Mucosa of stomach (tissue), 1 donor: Measurements from ENCODE around the gene GTPBP10.

ENCODE experiments used
- H3K27me3 ChIP-seq: one replicate; pipeline ENCODE4 v1.7.0; 2013; ENCODE audit warnings: mild to moderate bottlenecking, low read length; ENCODE audit not compliant: control insufficient read depth, insufficient read depth
- H3K36me3 ChIP-seq: one replicate; pipeline ENCODE4 v1.7.0; 2013; ENCODE audit warnings: low read length; ENCODE audit not compliant: control insufficient read depth, insufficient read depth
- H3K4me1 ChIP-seq: one replicate; pipeline ENCODE4 v1.7.0; 2013; ENCODE audit warnings: mild to moderate bottlenecking, low read length; ENCODE audit not compliant: control insufficient read depth, insufficient read depth
- H3K4me3 ChIP-seq: one replicate; pipeline ENCODE4 v1.7.0; 2013; ENCODE audit warnings: low read length
- H3K9ac ChIP-seq: one replicate; pipeline ENCODE4 v1.7.0; 2013; ENCODE audit warnings: mild to moderate bottlenecking, low read length, moderate library complexity
- H3K9me3 ChIP-seq: one replicate; pipeline ENCODE4 v1.7.0; 2013; ENCODE audit warnings: mild to moderate bottlenecking, low read length, moderate library complexity; ENCODE audit not compliant: control insufficient read depth
- donor health status: Pancreatic carcinoma.

The GTPBP10 gene

GRCh38 chr7:90346336-90347125 lies at the start of gene GTPBP10:
GTPBP10 (plus strand) TSS chr7:90346716; CDS start chr7:90346742, 26 bp downstream.
- Histone ChIP-seq H3K36me3 (no peaks in the 10 kb centered on the region), H3K4me3 (peak within 1 kb of the TSS; percentile 94), H3K4me1 (peaks cover 16% of the 10 kb centered on the region), H3K27me3 (no peaks in the 10 kb centered on the region), H3K9me3 (no peaks in the 10 kb centered on the region), H3K9ac (peak within 1 kb of the TSS; percentile 100)

DNA sequence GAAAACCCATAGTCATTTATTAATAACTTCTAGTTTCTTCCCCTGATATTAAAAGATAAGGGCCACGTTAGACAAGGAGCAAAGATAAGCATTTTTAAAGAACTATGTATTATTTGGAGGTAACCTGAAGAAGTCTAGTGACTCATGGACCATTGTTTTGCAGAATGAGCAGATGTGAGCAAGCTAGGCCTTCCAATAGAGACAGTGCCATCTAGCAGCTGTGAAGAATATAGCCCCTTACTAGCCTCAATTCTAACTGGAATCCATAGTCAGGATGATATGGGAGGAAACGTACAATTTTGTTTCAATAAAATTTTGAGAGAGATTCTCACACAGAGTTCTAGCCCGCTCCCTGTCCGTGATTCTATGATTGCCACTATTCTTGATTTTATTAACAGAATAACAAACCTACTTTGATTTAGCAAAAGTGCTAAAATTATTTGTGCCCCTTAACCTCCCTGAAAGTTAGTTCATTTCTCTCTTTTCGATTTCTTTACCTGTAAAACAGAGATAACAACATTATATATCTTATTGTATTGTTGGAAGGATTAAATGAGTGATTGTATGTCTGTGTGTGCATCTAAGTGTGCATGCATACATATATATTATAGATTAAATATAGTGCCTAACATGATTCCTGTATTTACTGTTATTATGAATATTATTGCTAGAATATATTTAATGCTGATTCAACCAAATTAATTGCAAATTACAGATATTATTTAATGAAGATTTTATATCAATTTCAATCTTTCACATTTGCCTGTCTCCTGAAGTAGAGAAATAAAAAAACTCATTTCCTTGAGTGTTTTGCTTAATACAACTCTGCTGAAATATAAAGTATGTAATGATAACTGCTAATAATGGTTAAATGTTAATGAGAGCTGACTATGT lies 48.1 kb upstream of the GTPBP10 start:
- Histone ChIP-seq H3K9me3 (no peaks in the 10 kb centered on the region), H3K9ac (no peak overlapping the region), H3K36me3 (no peaks in the 10 kb centered on the region), H3K27me3 (no peaks in the 10 kb centered on the region), H3K4me1 (no peaks in the 10 kb centered on the region), H3K4me3 (no peak overlapping the region)

DNA sequence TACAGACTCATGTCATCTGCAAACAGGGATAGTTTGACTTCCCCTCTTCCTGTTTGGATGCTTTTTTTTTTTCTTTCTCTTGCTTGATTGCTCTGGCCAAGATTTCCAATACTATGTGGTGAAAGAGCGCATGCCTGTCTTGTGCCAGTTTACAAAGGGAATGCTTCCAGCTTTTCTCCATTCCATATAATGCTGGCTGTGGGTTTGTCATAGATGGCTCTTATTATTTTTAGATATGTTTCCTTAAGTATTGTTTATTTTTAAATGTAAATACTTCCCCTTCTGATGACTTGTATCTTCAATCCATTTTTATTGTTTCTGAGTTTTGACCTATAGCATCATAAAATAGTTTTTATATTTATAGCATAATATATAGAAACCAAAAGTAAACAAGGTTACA lies 43.3 kb upstream of the GTPBP10 start:
- no peak overlapping the region for H3K9ac ChIP-seq
- H3K9me3 ChIP-seq, result no peaks in the 10 kb centered on the region
- H3K4me1 ChIP-seq, result no peaks in the 10 kb centered on the region
- H3K36me3 ChIP-seq, result no peaks in the 10 kb centered on the region
- no peaks in the 10 kb centered on the region for H3K27me3 ChIP-seq
- H3K4me3 ChIP-seq, result no peak overlapping the region

GRCh38 chr7:90309872-90310271 lies 36.6 kb upstream of the GTPBP10 start:
- H3K36me3 ChIP-seq, result no peaks in the 10 kb centered on the region
- no peak overlapping the region for H3K9ac ChIP-seq

GRCh38 chr7:90311175-90311574 lies 35.3 kb upstream of the GTPBP10 start:
- Histone ChIP-seq H3K9me3 (no peaks in the 10 kb centered on the region), H3K27me3 (no peaks in the 10 kb centered on the region), H3K4me1 (no peaks in the 10 kb centered on the region), H3K36me3 (no peaks in the 10 kb centered on the region), H3K4me3 (no peak overlapping the region), H3K9ac (no peak overlapping the region)

More at GRCh38 chr7:90309872-90310271, 36.6 kb upstream of the GTPBP10 start:
- no peaks in the 10 kb centered on the region for H3K9me3 ChIP-seq
- no peaks in the 10 kb centered on the region for H3K4me1 ChIP-seq
- H3K4me3 ChIP-seq, result no peak overlapping the region
- no peaks in the 10 kb centered on the region for H3K27me3 ChIP-seq

DNA sequence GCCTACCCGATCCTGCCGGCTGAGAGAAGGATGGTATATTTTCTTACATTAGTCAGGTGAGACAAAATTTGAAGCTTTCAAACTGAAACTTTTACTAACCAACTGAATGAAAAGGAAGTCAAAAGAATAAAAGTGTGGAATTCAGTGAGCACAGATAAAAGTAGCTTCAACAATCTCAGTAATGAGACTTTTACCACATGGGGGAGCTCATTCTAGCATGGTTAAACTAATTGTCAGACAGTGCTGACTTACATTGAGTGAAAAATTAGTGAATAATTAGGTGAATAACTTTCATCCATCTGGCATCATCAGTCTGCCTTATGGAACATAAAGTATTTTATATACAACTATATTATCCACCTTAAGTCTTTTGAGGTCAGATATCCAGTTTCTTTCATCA lies 33.8 kb upstream of the GTPBP10 start:
- Histone ChIP-seq H3K36me3 (no peaks in the 10 kb centered on the region), H3K9me3 (no peaks in the 10 kb centered on the region), H3K9ac (no peak overlapping the region), H3K4me1 (no peaks in the 10 kb centered on the region), H3K4me3 (no peak overlapping the region), H3K27me3 (no peaks in the 10 kb centered on the region)

DNA sequence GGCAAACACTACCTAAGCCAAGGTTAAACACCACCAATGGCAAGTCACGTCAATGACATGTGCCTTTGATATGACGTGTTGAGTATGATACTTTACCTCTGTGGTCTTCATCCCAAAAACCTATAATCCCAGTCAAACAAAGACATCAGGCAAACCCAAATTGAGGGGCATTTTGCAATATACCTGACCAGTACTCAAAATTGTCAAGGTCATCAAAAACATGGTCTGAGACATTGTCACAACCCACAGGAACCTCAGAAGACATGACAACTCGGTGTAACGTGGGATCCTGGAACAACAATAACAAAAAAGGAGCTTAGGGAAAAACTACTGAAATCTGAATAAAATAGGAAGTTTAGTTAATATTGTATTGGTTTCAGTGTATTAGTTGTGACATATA lies 32.6 kb upstream of the GTPBP10 start:
- H3K27me3 ChIP-seq, result no peaks in the 10 kb centered on the region

GRCh38 chr7:90320014-90320413 lies 26.5 kb upstream of the GTPBP10 start:
- Histone ChIP-seq H3K9ac (no peak overlapping the region), H3K36me3 (no peaks in the 10 kb centered on the region), H3K27me3 (peaks cover 36% of the 10 kb centered on the region), H3K4me1 (peaks cover 9% of the 10 kb centered on the region), H3K9me3 (no peaks in the 10 kb centered on the region), H3K4me3 (no peak overlapping the region)

More for the DNA sequence above, 32.6 kb upstream of the GTPBP10 start:
- no peaks in the 10 kb centered on the region for H3K36me3 ChIP-seq
- no peak overlapping the region for H3K9ac ChIP-seq
- H3K4me3 ChIP-seq, result no peak overlapping the region
- no peaks in the 10 kb centered on the region for H3K9me3 ChIP-seq
- H3K4me1 ChIP-seq, result no peaks in the 10 kb centered on the region

GRCh38 chr7:90320418-90320800 lies 26.1 kb upstream of the GTPBP10 start:
- H3K4me3 ChIP-seq, result no peak overlapping the region
- peaks cover 36% of the 10 kb centered on the region for H3K27me3 ChIP-seq
- H3K9ac ChIP-seq, result no peak overlapping the region
- H3K36me3 ChIP-seq, result no peaks in the 10 kb centered on the region
- H3K4me1 ChIP-seq, result peaks cover 9% of the 10 kb centered on the region
- H3K9me3 ChIP-seq, result no peaks in the 10 kb centered on the region

GRCh38 chr7:90320801-90321494 lies 25.6 kb upstream of the GTPBP10 start, which contains the start of gene FAM237B:
FAM237B (minus strand) TSS chr7:90321304; CDS start chr7:90319748, 1,556 bp downstream.
- H3K9ac ChIP-seq, result no peak within 1 kb of the TSS
- no peak within 1 kb of the TSS for H3K4me3 ChIP-seq
- peaks cover 36% of the 10 kb centered on the region for H3K27me3 ChIP-seq
- no peaks in the 10 kb centered on the region for H3K36me3 ChIP-seq
- no peaks in the 10 kb centered on the region for H3K9me3 ChIP-seq
- H3K4me1 ChIP-seq, result peaks cover 9% of the 10 kb centered on the region

DNA sequence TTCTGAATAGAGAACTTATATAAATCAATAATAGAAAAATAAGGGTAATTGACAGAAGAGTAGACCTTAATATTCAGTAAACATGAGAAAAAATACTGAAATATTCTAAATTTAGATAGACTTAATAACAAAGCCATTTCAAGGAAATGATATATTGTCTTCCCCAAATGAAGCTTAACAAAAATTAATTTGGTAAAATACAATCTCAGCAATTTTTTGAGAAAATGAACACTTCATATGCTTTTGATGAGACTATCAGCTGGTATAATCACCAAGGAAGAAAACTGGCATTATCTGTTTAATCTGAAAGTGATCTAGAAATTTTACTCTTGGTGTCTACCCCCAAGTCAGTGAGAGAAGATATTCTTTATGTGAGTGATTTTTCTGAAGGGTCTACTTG lies 23.7 kb upstream of the GTPBP10 start:
- no peak overlapping the region for H3K4me3 ChIP-seq
- peaks cover 9% of the 10 kb centered on the region for H3K4me1 ChIP-seq
- no peaks in the 10 kb centered on the region for H3K36me3 ChIP-seq
- peaks cover 36% of the 10 kb centered on the region for H3K27me3 ChIP-seq
- H3K9ac ChIP-seq, result no peak overlapping the region
- no peaks in the 10 kb centered on the region for H3K9me3 ChIP-seq
